ENCODE data around the gene TVP23C. TPM values are rescaled to one million over a fixed set of nuclear protein-coding genes. Genes with fewer than 3 reads are reported as not detected.

Gene TVP23C
- total RNA-seq, 4 donors from 2014 or later, result 8.3 to 20.2 (median 14.3) TPM

DNA sequence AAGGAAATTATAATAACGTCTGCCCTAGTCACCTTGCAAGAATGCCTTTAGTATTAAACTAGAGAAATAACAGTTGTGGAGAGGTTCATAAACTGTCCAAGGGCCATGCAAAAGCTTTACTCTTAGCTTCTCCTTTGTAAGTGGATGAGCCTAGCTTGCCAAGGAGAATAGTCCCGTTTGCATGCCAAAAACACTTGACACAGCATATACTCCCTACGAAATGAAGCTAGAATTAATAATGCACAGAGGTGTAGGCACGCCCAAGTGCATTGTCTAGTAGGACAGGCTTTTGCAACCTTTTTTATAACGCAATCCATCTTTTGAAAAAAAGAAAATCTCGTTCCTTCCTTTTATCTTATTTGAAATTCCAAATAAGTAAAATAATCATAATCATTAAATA lies 83.1 kb downstream of the TVP23C start:
- TF ChIP-seq, protein P1, sequence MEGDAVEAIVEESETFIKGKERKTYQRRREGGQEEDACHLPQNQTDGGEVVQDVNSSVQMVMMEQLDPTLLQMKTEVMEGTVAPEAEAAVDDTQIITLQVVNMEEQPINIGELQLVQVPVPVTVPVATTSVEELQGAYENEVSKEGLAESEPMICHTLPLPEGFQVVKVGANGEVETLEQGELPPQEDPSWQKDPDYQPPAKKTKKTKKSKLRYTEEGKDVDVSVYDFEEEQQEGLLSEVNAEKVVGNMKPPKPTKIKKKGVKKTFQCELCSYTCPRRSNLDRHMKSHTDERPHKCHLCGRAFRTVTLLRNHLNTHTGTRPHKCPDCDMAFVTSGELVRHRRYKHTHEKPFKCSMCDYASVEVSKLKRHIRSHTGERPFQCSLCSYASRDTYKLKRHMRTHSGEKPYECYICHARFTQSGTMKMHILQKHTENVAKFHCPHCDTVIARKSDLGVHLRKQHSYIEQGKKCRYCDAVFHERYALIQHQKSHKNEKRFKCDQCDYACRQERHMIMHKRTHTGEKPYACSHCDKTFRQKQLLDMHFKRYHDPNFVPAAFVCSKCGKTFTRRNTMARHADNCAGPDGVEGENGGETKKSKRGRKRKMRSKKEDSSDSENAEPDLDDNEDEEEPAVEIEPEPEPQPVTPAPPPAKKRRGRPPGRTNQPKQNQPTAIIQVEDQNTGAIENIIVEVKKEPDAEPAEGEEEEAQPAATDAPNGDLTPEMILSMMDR (IDR thresholded peaks at IDR 0.05; ENCODE audit: low read depth), result no peak

DNA sequence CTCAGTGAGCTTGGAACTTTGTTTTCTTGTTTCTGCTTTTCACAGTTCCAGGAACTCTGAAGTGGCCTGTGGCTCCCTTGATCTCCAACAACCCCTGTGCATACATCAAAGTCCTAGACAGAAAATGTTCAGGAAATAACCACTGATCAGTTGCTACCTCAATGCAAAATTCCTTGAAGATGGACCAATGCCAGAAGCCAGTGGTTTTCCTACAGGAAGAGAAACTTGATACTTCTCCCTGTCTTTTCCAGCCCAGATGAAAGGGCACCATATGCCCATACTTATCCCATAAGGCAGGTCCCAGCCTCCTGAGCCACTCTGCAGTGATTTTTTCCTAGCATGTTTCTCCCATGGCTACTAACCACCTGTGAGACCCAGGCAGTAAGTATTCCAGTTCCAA lies 83.6 kb downstream of the TVP23C start:
- TF ChIP-seq, protein P1 (IDR thresholded peaks at IDR 0.05; ENCODE audit: low read depth), result no peak

DNA sequence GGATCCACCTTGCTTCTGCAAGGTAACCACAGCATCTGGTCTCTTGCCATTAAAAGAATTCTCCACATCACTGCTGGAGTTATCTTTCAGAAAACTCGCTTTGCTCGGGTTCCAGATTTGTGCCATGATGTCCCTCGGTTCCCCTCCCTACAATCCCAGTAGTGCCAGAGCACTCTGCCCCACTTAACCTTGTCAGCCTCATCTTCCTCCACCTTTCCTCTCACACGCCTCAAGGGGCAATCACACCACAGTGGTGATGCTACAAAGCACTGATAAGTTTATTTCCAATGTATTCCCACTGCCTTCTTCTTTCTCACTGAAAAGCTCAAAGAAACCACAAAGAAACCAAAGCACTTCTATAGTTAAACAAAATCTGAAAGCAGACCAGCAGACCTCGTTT lies 84.4 kb downstream of the TVP23C start:
- TF ChIP-seq, protein P1 (IDR thresholded peaks at IDR 0.05; ENCODE audit: low read depth), result no peak

DNA sequence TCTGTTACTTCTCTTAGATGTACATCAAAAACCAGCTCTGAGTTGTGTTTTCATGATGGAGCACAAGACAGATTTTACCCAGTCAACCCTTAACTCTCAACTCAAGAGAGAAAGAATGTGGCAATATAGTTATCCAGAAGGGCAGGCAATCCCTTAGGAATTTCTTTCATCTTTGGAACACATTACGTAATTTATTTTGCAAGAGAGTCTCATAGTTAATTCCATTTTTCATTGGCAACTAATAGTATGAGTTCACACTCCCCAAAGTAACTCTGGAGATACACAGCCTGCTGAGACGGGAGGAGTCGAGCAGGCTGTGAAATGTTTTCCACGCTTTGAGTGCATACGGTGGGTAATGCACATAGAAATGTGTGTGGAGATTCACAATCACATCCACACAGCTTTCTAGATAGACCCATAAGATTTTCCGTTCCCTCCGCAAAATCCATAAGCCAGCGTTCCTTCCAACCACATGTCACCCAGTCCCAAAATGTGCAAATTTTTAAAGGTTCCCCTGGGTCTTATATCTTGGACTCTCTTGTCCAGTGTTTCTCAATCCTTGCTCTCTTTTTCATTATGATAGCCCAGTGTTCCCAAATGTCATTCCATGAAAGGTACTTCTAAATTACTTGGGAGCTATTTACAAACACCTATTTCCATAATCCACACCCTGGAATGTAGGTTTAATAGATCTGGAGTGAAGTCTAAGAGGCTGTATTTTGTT lies 87.5 kb downstream of the TVP23C start:
- TF ChIP-seq, protein P1 (IDR thresholded peaks at IDR 0.05; ENCODE audit: low read depth), result no peak

DNA sequence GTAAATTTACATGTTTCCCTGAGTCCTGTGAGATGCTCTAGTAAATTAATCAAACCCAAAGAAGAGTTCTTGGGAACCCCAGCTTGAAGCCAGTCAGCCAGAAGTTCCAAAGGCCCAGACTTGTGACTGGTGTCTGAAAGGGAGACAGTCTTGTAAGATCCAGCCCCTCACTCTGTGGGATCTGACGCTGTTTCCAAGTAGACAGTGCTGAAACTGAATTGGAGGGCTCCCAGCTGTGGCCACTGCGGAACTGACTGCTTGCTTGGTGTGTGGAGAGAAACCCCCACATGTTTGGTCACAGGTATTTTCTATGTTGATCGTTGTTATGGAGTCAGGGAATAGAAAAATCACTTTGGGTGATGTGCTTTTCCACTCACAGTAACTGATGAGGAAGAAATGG lies 90.4 kb downstream of the TVP23C start:
- TF ChIP-seq, protein P1 (IDR thresholded peaks at IDR 0.05; ENCODE audit: low read depth), result no peak

DNA sequence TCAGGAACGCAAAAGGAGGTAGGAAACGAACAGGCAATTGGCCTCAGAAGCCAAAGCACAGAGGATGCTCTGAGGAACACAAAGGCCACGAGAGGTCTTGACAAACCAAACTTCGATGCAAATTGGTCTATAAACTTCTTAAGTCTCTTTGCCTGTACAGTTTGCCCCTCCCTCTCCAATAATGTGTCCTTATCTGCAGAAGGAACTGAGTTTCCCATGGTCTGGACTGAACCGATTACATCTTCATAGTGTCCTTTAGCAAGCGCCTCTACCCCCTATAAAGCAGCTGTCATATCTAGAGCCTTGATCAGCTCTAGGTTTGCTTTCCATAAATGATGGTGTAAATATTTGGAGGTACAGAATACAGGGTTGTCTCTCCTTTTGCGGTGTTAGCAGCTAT lies 92.7 kb downstream of the TVP23C start:
- TF ChIP-seq, protein P1 (IDR thresholded peaks at IDR 0.05; ENCODE audit: low read depth), result no peak

DNA sequence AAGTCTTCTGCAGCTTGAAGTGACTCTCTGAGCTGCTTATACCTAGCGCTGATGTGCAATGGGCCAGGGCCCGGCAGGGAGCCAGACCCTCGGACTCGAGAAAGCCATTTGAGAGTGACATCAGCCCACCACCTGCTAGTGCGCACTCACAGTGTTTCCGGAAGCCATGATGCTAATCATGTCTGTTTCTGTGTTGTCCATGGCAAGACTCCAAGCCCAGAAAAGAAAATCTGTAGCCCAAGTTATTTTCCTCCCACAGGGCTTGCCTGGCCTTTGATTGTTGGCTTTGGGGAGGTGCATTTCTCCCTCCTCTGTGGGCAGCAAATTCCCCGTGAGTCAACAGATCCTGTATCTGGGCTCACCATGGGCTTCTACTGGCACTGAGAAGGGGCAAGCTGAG lies 94.0 kb downstream of the TVP23C start:
- TF ChIP-seq, protein P1 (IDR thresholded peaks at IDR 0.05; ENCODE audit: low read depth), result no peak

All from subcutaneous adipose tissue (tissue), 4 donors.